Measurements from ENCODE around the gene HOXA11.

- TF ChIP-seq POLR2A (IDR thresholded peaks at IDR 0.05; ENCODE audit: extremely low read depth, insufficient read length): no peak
- TF ChIP-seq CTCF (IDR thresholded peaks at IDR 0.05; ENCODE audit: low read depth, low read length): peak; percentile 93
- peak; percentile 61 for TF ChIP-seq MAX (IDR thresholded peaks at IDR 0.05; ENCODE audit: low read depth, low read length)
- TF ChIP-seq MYC (IDR thresholded peaks at IDR 0.05; ENCODE audit: low read depth, low read length): peak; percentile 78; the same call in 1 of the 2 replicates
These were observed 24.4 kb downstream of the HOXA11 start for GRCh38 chr7:27160546-27161213.
